ENCODE measurements around the gene KIF14. TPM values are rescaled to one million over a fixed set of nuclear protein-coding genes. Genes with fewer than 3 reads are reported as not detected.

The KIF14 gene
- total RNA-seq, 1 experiment from 2014 or later, result 17.8 TPM

- no peaks in the 10 kb centered on the region for H3K27me3 ChIP-seq (ENCODE audit: control insufficient read depth, insufficient read depth, low read length)
- no peaks in the 10 kb centered on the region for H3K4me1 ChIP-seq (ENCODE audit: control insufficient read depth, insufficient read depth, low read length)
- H3K9me3 ChIP-seq (ENCODE audit: control insufficient read depth, insufficient read depth, low read depth, low read length), result no peaks in the 10 kb centered on the region
- no peak overlapping the region for H3K4me3 ChIP-seq (ENCODE audit: low read depth in 2 of 2, low read length in 2 of 2)
- intact Hi-C loops (cut with micrococcal nuclease; ENCODE audit: unreplicated experiment), result loop anchor here (10.0 kb wide), 2 partner anchors 145 to 205 kb away; no protein-coding TSS in a partner anchor
- in situ Hi-C loops (cut with HindIII; ENCODE audit: low pct_unique_long_range_greater_than_20kb, low sequenced_read_pairs), result no loop called here
- BruUV-seq (replicated peaks), result no TSS peak
- DNase-seq (ENCODE audit: low read depth, low spot score) (no peak), ATAC-seq (no peak)
- CTCF ChIA-PET, result no interaction called here
- TF ChIP-seq, protein P1, sequence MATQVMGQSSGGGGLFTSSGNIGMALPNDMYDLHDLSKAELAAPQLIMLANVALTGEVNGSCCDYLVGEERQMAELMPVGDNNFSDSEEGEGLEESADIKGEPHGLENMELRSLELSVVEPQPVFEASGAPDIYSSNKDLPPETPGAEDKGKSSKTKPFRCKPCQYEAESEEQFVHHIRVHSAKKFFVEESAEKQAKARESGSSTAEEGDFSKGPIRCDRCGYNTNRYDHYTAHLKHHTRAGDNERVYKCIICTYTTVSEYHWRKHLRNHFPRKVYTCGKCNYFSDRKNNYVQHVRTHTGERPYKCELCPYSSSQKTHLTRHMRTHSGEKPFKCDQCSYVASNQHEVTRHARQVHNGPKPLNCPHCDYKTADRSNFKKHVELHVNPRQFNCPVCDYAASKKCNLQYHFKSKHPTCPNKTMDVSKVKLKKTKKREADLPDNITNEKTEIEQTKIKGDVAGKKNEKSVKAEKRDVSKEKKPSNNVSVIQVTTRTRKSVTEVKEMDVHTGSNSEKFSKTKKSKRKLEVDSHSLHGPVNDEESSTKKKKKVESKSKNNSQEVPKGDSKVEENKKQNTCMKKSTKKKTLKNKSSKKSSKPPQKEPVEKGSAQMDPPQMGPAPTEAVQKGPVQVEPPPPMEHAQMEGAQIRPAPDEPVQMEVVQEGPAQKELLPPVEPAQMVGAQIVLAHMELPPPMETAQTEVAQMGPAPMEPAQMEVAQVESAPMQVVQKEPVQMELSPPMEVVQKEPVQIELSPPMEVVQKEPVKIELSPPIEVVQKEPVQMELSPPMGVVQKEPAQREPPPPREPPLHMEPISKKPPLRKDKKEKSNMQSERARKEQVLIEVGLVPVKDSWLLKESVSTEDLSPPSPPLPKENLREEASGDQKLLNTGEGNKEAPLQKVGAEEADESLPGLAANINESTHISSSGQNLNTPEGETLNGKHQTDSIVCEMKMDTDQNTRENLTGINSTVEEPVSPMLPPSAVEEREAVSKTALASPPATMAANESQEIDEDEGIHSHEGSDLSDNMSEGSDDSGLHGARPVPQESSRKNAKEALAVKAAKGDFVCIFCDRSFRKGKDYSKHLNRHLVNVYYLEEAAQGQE (IDR thresholded peaks at IDR 0.05; ENCODE audit: insufficient read depth in 1 of 2, low read depth in 2 of 2, low read length in 1 of 2), result no peak
- TF ChIP-seq CTCF (IDR thresholded peaks at IDR 0.05), result no peak
- TF ChIP-seq SIN3A (IDR thresholded peaks at IDR 0.05; ENCODE audit: borderline replicate concordance, insufficient read depth, low read depth, low read length), result no peak
- no peak overlapping the region for H3K27ac ChIP-seq (ENCODE audit: low read length)
- POLR2A ChIA-PET, result no interaction called here
- no peaks in the 10 kb centered on the region for H3K36me3 ChIP-seq (ENCODE audit: control insufficient read depth, insufficient read depth, low read length)
Observed at GRCh38 chr1:200629876-200630514, 9.4 kb upstream of the KIF14 start.

GRCh38 chr1:200628223-200628881 lies 7.8 kb upstream of the KIF14 start:
- BruUV-seq (replicated peaks), result no TSS peak

More at GRCh38 chr1:200628223-200628881, 7.8 kb upstream of the KIF14 start:
- Histone ChIP-seq H3K27me3 (ENCODE audit: control insufficient read depth, insufficient read depth, low read length) (no peaks in the 10 kb centered on the region), H3K4me1 (ENCODE audit: control insufficient read depth, insufficient read depth, low read length) (no peaks in the 10 kb centered on the region), H3K27ac (ENCODE audit: low read length) (no peak overlapping the region), H3K36me3 (ENCODE audit: control insufficient read depth, insufficient read depth, low read length) (no peaks in the 10 kb centered on the region), H3K4me3 (ENCODE audit: low read depth in 2 of 2, low read length in 2 of 2) (no peak overlapping the region), H3K9me3 (ENCODE audit: control insufficient read depth, insufficient read depth, low read depth, low read length) (no peaks in the 10 kb centered on the region)
- DNase-seq (ENCODE audit: low read depth, low spot score), result no peak
- TF ChIP-seq POLR2AphosphoS5 (IDR thresholded peaks at IDR 0.05; ENCODE audit: low read depth, low read length) (no peak), TCF7L2 (IDR thresholded peaks at IDR 0.05; ENCODE audit: low read depth, low read length) (no peak), SIN3A (IDR thresholded peaks at IDR 0.05; ENCODE audit: borderline replicate concordance, insufficient read depth, low read depth, low read length) (no peak), CTCF (IDR thresholded peaks at IDR 0.05) (no peak)
- TF ChIP-seq, protein P1 (IDR thresholded peaks at IDR 0.05; ENCODE audit: insufficient read depth in 1 of 2, low read depth in 2 of 2, low read length in 1 of 2), result no peak
- POLR2A ChIA-PET, result interaction anchor here (0.6 kb wide), 1 partner anchor 18 kb away, joined by 4 read pairs; no protein-coding TSS in a partner anchor
- intact Hi-C loops (cut with micrococcal nuclease; ENCODE audit: unreplicated experiment) (loop anchor here (10.0 kb wide), 2 partner anchors 146 to 206 kb away; no protein-coding TSS in a partner anchor), in situ Hi-C loops (cut with HindIII; ENCODE audit: low pct_unique_long_range_greater_than_20kb, low sequenced_read_pairs) (no loop called here)
- ATAC-seq, result 0 out of 2 replicates have a peak, but pooled peaks have one; percentile 34
- CTCF ChIA-PET, result no interaction called here

Data from Panc1 (cell line).